22Rv1 (cell line): Measurements from ENCODE around the gene CDK11B.
"Not testable (repeated sequence)": the region's sequence is repeated elsewhere in the genome, so short reads cannot be mapped to it uniquely, and the experiment has no call there.

ENCODE experiments used
- CTCF ChIP-seq: fragments of 450-650 bp; IDR thresholded peaks from 2 replicates; pipeline ENCODE4 v1.5.1; 2017; ENCODE audit warnings: mild to moderate bottlenecking
- ZFX ChIP-seq: fragments of 450-650 bp; IDR thresholded peaks from 2 replicates; pipeline ENCODE4 v1.6.1; 2017; ENCODE audit warnings: antibody characterized with exemption, borderline replicate concordance

GRCh38 chr1:1662830-1663560, 4.2 kb upstream of the CDK11B start:
- TF ChIP-seq CTCF, ZFX: not testable (repeated sequence)
